Gastrocnemius medialis (tissue), 4 donors: ENCODE measurements around the gene MANEAL.

ENCODE experiments used
- CTCF ChIP-seq, 5 experiments: fragments of 450-650 bp in 3 of 5; fragments of 200-600 bp in 2 of 5; sonication (generic) in 2 of 5; IDR thresholded peaks in 4 of 5; conservative IDR thresholded peaks in 1 of 5; 1 replicate in 4 of 5; 2 replicates in 1 of 5; pipeline ENCODE4 v1.5.1; 2016 to 2019; ENCODE audit warnings: antibody characterized with exemption in 5 of 5, mild to moderate bottlenecking in 3 of 5, moderate library complexity in 3 of 5
- POLR2A ChIP-seq, 2 donors: fragments of 450-650 bp; IDR thresholded peaks; one replicate each; pipeline ENCODE4 v1.6.1; 2017; ENCODE audit warnings: antibody characterized with exemption in 2 of 2, mild to moderate bottlenecking in 2 of 2, moderate library complexity in 2 of 2

- no peak for TF ChIP-seq POLR2A (IDR thresholded peaks at IDR 0.05)
- TF ChIP-seq CTCF (IDR thresholded peaks at IDR 0.05 in 4 of 5, conservative IDR thresholded peaks at IDR 0.05 in 1 of 5) = no peak
These were observed 38.2 kb downstream of the MANEAL start for GRCh38 chr1:37831809-37832208.
